K562 (cell line): Measurements from ENCODE around the gene ANTKMT. TPM values are rescaled to one million over a fixed set of nuclear protein-coding genes. Genes with fewer than 3 reads are reported as not detected.

Source experiments
- ATAC-seq: fragments of 200-7000 bp; cut with Tn5 transposase; 3 replicates; pipeline ENCODE4 v1.9.1; 2020; ENCODE audit warnings: moderate library complexity
- BruUV-seq: library from RNA; stranded (reverse); fragments of 400-500 nt; replicated peaks from 2 replicates; lab custom pipeline; 2021; lab: Mats Ljungman, UMichigan
- CTCF ChIA-PET: fragments of 300-600 bp; formaldehyde crosslinking; extraction: SDS; loops from one replicate; lab custom pipeline; 2021; ENCODE audit warnings: low intra/inter-chr PET ratio; lab: Yijun Ruan, JAX
- POLR2A ChIA-PET: fragments of 300-600, 350-650 bp; sonication (Branson Sonifier 250); formaldehyde crosslinking; extraction: SDS; loops from one replicate; lab custom pipeline; 2021; ENCODE audit warnings: antibody characterized with exemption, inconsistent platforms; lab: Yijun Ruan, JAX
- DNase-seq, 4 experiments: peaks; one replicate each; pipeline versions ENCODE4 v3.0.0 to v3.0.0-alpha.2; 2011 to 2018; ENCODE audit warnings: low spot score in 3 of 4, mixed read lengths in 3 of 4; ENCODE audit errors: extremely low read depth in 1 of 4
- FAIRE-seq: peaks from 2 replicates; lab custom pipeline; 2011; peaks lifted over from hg19 to GRCh38; lab: Jason Lieb, UNC
- H2AFZ ChIP-seq: 2 replicates; pipeline ENCODE4 v1.6.0; 2011; ENCODE audit warnings: low read depth, low read length, control low read depth, inconsistent platforms
- H3K27ac ChIP-seq: fragments of 200-600 bp; 3 replicates; pipeline ENCODE4 v1.8.0; 2011; ENCODE audit warnings: low read depth, mild to moderate bottlenecking, control low read depth, inconsistent platforms, low read length, moderate library complexity, mixed read lengths; ENCODE audit errors: extremely low read depth
- H3K27me3 ChIP-seq, 2 experiments: fragments of 300-600 bp in 1 of 2; 2 replicates in 1 of 2; 3 replicates in 1 of 2; pipeline versions ENCODE4 v1.6.0 to v1.8.0; 2011; ENCODE audit warnings: inconsistent platforms in 2 of 2, low read length in 2 of 2, mild to moderate bottlenecking in 1 of 2, mixed read lengths in 1 of 2, moderate library complexity in 1 of 2; ENCODE audit not compliant: control insufficient read depth in 2 of 2, insufficient read depth in 2 of 2
- H3K36me3 ChIP-seq: fragments of 300-600 bp; 3 replicates; pipeline ENCODE4 v1.8.0; 2011; ENCODE audit warnings: mild to moderate bottlenecking, low read length, inconsistent platforms; ENCODE audit not compliant: control insufficient read depth, insufficient read depth
- H3K4me1 ChIP-seq, 2 experiments: fragments of 200-600 bp in 1 of 2; replicated peaks in 1 of 2; 2 replicates in 1 of 2; 3 replicates in 1 of 2; pipeline versions ENCODE4 v1.5.1 to v1.8.0; 2011; ENCODE audit warnings: inconsistent platforms in 2 of 2, low read length in 2 of 2, mild to moderate bottlenecking in 1 of 2, mixed read lengths in 1 of 2, moderate library complexity in 1 of 2; ENCODE audit not compliant: control insufficient read depth in 2 of 2, insufficient read depth in 2 of 2
- H3K4me2 ChIP-seq: 2 replicates; pipeline ENCODE4 v1.6.1; 2011; ENCODE audit warnings: low read length, control low read depth, inconsistent platforms, mixed read lengths; ENCODE audit not compliant: insufficient read depth
- H3K4me3 ChIP-seq: fragments of 200-600 bp; sonication (generic), shearing (Covaris generic); 2 replicates; pipeline ENCODE4 v1.5.1; 2016; ENCODE audit warnings: control low read depth, inconsistent platforms
- H3K79me2 ChIP-seq: fragments of 200-600 bp; 3 replicates; pipeline ENCODE4 v1.8.0; 2011; ENCODE audit warnings: low read length, inconsistent platforms; ENCODE audit not compliant: control insufficient read depth, insufficient read depth
- H3K9ac ChIP-seq, 2 experiments: 2 replicates each; pipeline versions ENCODE4 v1.6.0 to v1.6.1; 2011; ENCODE audit warnings: low read depth in 2 of 2, low read length in 2 of 2, control low read depth in 1 of 2, inconsistent platforms in 1 of 2, mild to moderate bottlenecking in 1 of 2, mixed read lengths in 1 of 2; ENCODE audit not compliant: insufficient read depth in 1 of 2
- H3K9me1 ChIP-seq: one replicate; pipeline ENCODE4 v1.6.0; 2011; ENCODE audit warnings: inconsistent platforms, mild to moderate bottlenecking, low read length, moderate library complexity; ENCODE audit not compliant: control insufficient read depth, insufficient read depth
- H3K9me3 ChIP-seq: replicated peaks from 2 replicates; pipeline ENCODE4 v1.5.1; 2011; ENCODE audit warnings: low read depth, low read length, inconsistent platforms; ENCODE audit not compliant: control insufficient read depth, insufficient read depth
- H4K20me1 ChIP-seq: replicated peaks from 2 replicates; pipeline ENCODE4 v1.6.1; 2011; ENCODE audit warnings: low read length, inconsistent platforms, mixed read lengths; ENCODE audit not compliant: control insufficient read depth, insufficient read depth
- DPF2 ChIP-seq: fragments of 450-650 bp; IDR thresholded peaks from 2 replicates; pipeline ENCODE4 v1.6.1; 2016
- ILK ChIP-seq: fragments of 450-650 bp; IDR thresholded peaks from 2 replicates; pipeline ENCODE4 v1.6.1; 2016; ENCODE audit warnings: missing genetic modification characterization, low read depth, mild to moderate bottlenecking, missing compliant biosample characterization, moderate library complexity, borderline replicate concordance
- MXI1 ChIP-seq: IDR thresholded peaks from 2 replicates; pipeline ENCODE4 v1.6.1; 2011; ENCODE audit warnings: low read depth, mild to moderate bottlenecking, improper control_type of control experiment, low read length
- NFIC ChIP-seq: fragments of 450-650 bp; IDR thresholded peaks from 2 replicates; pipeline ENCODE4 v1.6.1; 2017; ENCODE audit warnings: mild to moderate bottlenecking, inconsistent platforms
- POLR2G ChIP-seq: fragments of 200-400 bp; formaldehyde crosslinking; IDR thresholded peaks from 2 replicates; pipeline ENCODE4 v1.6.1; 2017; ENCODE audit warnings: low read depth, mild to moderate bottlenecking, antibody characterized with exemption, low read length, moderate library complexity
- PRPF4 ChIP-seq: fragments of 200-400 bp; formaldehyde crosslinking; IDR thresholded peaks from one replicate; pipeline ENCODE4 v1.6.1; 2017; ENCODE audit warnings: low read length, low read depth, mild to moderate bottlenecking; ENCODE audit not compliant: insufficient read depth, poor library complexity, severe bottlenecking
- RBFOX2 ChIP-seq: fragments of 200-400 bp; formaldehyde crosslinking; IDR thresholded peaks from 2 replicates; pipeline ENCODE4 v1.6.1; 2017; ENCODE audit warnings: low read depth, mild to moderate bottlenecking, low read length, moderate library complexity
- RBM14 ChIP-seq: fragments of 200-400 bp; formaldehyde crosslinking; IDR thresholded peaks from 2 replicates; pipeline ENCODE4 v1.6.1; 2018; ENCODE audit warnings: low read depth, mild to moderate bottlenecking, low read length, moderate library complexity, borderline replicate concordance; ENCODE audit not compliant: insufficient read depth
- RBM22 ChIP-seq: fragments of 200-400 bp; formaldehyde crosslinking; IDR thresholded peaks from 2 replicates; pipeline ENCODE4 v1.6.1; 2018; ENCODE audit warnings: low read length, low read depth; ENCODE audit not compliant: poor library complexity, severe bottlenecking
- ZNF76 ChIP-seq: fragments of 250-450 bp; sonication (Bioruptor Pico); IDR thresholded peaks from 2 replicates; pipeline ENCODE4 v1.4.0; 2020; ENCODE audit warnings: mild to moderate bottlenecking, moderate library complexity, borderline replicate concordance
- WGBS: fragments of 100-300 bp; shearing (Covaris generic); methylation state at CpG from one replicate; pipeline ENCODE4 v1.1.6; 2016; ENCODE audit warnings: low coverage, mixed read lengths; ENCODE audit not compliant: insufficient coverage; ENCODE audit errors: missing lambda C conversion rate; 5-methylcytosine and 5-hydroxymethylcytosine counted together
- in situ Hi-C: fragments of 300-500 bp; cut with MboI; formaldehyde crosslinking; loops from 4 replicates; pipeline ENCODE4 v1.15.0; 2018; ENCODE audit warnings: inconsistent platforms, mixed read lengths
- intact Hi-C: fragments of 100-400 bp; cut with micrococcal nuclease; formaldehyde crosslinking; loops from 2 replicates; pipeline ENCODE4 v1.14.2; 2022
- polyA plus RNA-seq, 8 experiments: library from polyadenylated mRNA; depleted of rRNA in 4 of 8; stranded (reverse) in 5 of 8; unstranded in 3 of 8; fragments of >200 nt; fragmentation: Nextera tagmentation in 2 of 8; fragmentation: Illumina TruSeq in 1 of 8; extraction: Ambion mirVana in 2 of 8; extraction: Trizol in 1 of 8; gene quantifications; 2 replicates each; pipeline versions ENCODE4 v1.2.1 to v1.2.3, GENCODE V29; 2011 to 2014; ENCODE audit warnings: inconsistent platforms in 1 of 8, missing spikeins in 1 of 8
- total RNA-seq, 7 experiments: library from RNA; depleted of rRNA in 6 of 7; stranded (reverse); fragments of >200 nt in 6 of 7; fragmentation: Illumina TruSeq in 2 of 7; extraction: Trizol in 2 of 7; gene quantifications; 2 replicates each; pipeline versions ENCODE4 v1.2.1 to v1.2.3, GENCODE V29; 2011 to 2021; ENCODE audit warnings: low replicate concordance in 1 of 7
- TF ChIP-seq, protein P1 (sequence below), 2 experiments: fragments of 450-650 bp; IDR thresholded peaks; 2 replicates each; pipeline ENCODE4 v1.6.1; 2016
- TF ChIP-seq, protein P2 (sequence below): sonication (generic); formaldehyde crosslinking; IDR thresholded peaks from 2 replicates; pipeline ENCODE4 v1.8.1; 2023; ENCODE audit warnings: mild to moderate bottlenecking, missing genetic modification reagents
- TF ChIP-seq, protein P3 (sequence below): fragments of 450-650 bp; formaldehyde crosslinking; IDR thresholded peaks from 2 replicates; pipeline ENCODE4 v1.4.0; 2020; ENCODE audit warnings: mild to moderate bottlenecking

Gene ANTKMT
- total and polyA plus RNA-seq, 9 of the 15 experiments (the other 6 are each of a cell fraction or from before 2014, with no cell fraction given), result 0.58 to 217 (median 19.1) TPM

DNA sequence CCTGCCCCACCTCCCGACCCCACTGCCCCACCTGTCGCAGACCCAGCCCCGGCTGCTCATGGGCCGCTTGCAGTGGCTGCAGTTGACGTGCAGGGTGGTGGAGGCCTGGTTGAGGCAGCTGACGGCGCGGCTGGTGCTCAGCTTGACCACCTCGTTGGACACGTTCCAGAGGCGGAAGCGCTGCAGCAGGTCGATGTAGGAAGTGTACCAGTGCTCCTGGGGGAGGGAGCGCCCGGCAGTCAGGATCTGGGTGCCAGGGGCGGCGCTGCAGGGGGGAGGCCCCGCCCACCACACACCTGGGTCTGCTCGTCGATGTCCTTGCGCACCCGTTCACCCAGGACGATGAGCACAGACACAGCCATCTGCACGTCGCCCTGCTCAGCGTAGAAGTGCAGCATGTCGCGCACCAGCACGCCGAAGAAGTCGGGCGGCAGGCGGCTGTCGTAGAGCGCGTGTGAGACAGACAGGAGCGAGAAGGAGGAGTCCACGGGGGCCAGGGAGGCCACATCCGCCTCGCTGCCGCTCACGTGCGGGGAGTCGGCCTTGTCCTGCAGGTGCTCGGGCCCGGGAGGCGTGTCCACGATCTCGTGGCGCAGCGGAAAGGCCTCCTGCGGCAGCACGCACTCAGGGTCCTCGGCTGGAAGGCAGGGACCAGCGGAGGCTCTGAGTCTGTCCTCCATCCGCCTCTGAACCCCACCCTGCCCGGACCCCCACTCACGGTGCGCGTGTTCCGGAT, 35.8 kb upstream of the ANTKMT start:
- peaks cover 15% of the 10 kb centered on the region for H3K9me1 ChIP-seq
- ATAC-seq (no peak), DNase-seq (no peak)
- peaks cover 68% of the 10 kb centered on the region for H3K36me3 ChIP-seq
- H3K9me3 ChIP-seq, result no peaks in the 10 kb centered on the region
- intact Hi-C loops (loop anchor here (5.0 kb wide), 1 partner anchor 288 kb away; the partner anchor contains the start of gene NME4), in situ Hi-C loops (no loop called here)
- H4K20me1 ChIP-seq, result peaks cover 21% of the 10 kb centered on the region
- POLR2A ChIA-PET, result no interaction called here
- H3K9ac ChIP-seq, result 0 out of 4 replicates have a peak overlapping the region, but pooled peaks of 1 of the 2 experiments have one; percentile 21
- no peak overlapping the region for H3K27ac ChIP-seq
- no TSS peak for BruUV-seq
- peaks cover 54% of the 10 kb centered on the region for H3K79me2 ChIP-seq
- H3K4me1 ChIP-seq, result peaks cover 29 to 98% of the 10 kb centered on the region in 2 experiments
- WGBS, result 93% methylated on average over 34 of the region's 61 CpGs
- H3K27me3 ChIP-seq, result no peaks in the 10 kb centered on the region
- no peak overlapping the region for H2AFZ ChIP-seq
- TF ChIP-seq MXI1, result no peak
- TF ChIP-seq RBM22, result peak; percentile 86
- no peak for TF ChIP-seq ILK (tag)
- TF ChIP-seq, protein P1, sequence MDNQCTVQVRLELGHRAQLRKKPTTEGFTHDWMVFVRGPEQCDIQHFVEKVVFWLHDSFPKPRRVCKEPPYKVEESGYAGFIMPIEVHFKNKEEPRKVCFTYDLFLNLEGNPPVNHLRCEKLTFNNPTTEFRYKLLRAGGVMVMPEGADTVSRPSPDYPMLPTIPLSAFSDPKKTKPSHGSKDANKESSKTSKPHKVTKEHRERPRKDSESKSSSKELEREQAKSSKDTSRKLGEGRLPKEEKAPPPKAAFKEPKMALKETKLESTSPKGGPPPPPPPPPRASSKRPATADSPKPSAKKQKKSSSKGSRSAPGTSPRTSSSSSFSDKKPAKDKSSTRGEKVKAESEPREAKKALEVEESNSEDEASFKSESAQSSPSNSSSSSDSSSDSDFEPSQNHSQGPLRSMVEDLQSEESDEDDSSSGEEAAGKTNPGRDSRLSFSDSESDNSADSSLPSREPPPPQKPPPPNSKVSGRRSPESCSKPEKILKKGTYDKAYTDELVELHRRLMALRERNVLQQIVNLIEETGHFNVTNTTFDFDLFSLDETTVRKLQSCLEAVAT (IDR thresholded peaks at IDR 0.05), result peak in 1 of 2 experiments; percentile 67; a peak in 1 of 4 replicates
- TF ChIP-seq NFIC, result 0 out of 2 replicates have a peak, but pooled peaks have one; percentile 9
- 0 out of 2 replicates have a peak, but pooled peaks have one; percentile 2 for TF ChIP-seq RBM14
- no peak for TF ChIP-seq DPF2
- TF ChIP-seq, protein P2, sequence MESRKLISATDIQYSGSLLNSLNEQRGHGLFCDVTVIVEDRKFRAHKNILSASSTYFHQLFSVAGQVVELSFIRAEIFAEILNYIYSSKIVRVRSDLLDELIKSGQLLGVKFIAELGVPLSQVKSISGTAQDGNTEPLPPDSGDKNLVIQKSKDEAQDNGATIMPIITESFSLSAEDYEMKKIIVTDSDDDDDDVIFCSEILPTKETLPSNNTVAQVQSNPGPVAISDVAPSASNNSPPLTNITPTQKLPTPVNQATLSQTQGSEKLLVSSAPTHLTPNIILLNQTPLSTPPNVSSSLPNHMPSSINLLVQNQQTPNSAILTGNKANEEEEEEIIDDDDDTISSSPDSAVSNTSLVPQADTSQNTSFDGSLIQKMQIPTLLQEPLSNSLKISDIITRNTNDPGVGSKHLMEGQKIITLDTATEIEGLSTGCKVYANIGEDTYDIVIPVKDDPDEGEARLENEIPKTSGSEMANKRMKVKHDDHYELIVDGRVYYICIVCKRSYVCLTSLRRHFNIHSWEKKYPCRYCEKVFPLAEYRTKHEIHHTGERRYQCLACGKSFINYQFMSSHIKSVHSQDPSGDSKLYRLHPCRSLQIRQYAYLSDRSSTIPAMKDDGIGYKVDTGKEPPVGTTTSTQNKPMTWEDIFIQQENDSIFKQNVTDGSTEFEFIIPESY, result peak; percentile 98
- TF ChIP-seq POLR2G, result peak; percentile 61
- no peak for TF ChIP-seq ZNF76 (CRISPR knock-in tag)
- peak; percentile 17; the same call in 1 of the 2 replicates for TF ChIP-seq RBFOX2
- TF ChIP-seq, protein P3, sequence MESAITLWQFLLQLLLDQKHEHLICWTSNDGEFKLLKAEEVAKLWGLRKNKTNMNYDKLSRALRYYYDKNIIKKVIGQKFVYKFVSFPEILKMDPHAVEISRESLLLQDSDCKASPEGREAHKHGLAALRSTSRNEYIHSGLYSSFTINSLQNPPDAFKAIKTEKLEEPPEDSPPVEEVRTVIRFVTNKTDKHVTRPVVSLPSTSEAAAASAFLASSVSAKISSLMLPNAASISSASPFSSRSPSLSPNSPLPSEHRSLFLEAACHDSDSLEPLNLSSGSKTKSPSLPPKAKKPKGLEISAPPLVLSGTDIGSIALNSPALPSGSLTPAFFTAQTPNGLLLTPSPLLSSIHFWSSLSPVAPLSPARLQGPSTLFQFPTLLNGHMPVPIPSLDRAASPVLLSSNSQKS, result no peak
- TF ChIP-seq PRPF4, result peak; percentile 64
- TF ChIP-seq, all 486 proteins: peak for 8
- Histone ChIP-seq H3K4me2 (no peak overlapping the region), H3K4me3 (no peak overlapping the region)
- CTCF ChIA-PET, result no interaction called here
- FAIRE-seq, result no peak
